ENCODE measurements around the gene ODAD3. TPM values are rescaled to one million over a fixed set of nuclear protein-coding genes. Genes with fewer than 3 reads are reported as not detected.

Gene ODAD3
- total RNA-seq, 1 donor from 2014 or later: 0.15 TPM

GRCh38 chr19:11404588-11405222 is 30.2 kb downstream of the ODAD3 start:
- Mint-ChIP-seq H3K36me3 (ENCODE audit: low read depth) (peaks cover 2% of the 10 kb centered on the region), H3K27me3 (ENCODE audit: low read depth) (no peaks in the 10 kb centered on the region), H3K27ac (ENCODE audit: unreplicated experiment) (no peak overlapping the region), H3K9me3 (ENCODE audit: low read depth) (no peaks in the 10 kb centered on the region), H3K4me1 (ENCODE audit: low read depth) (no peaks in the 10 kb centered on the region), H3K4me3 (ENCODE audit: unreplicated experiment) (no peak overlapping the region)
- TF ChIP-seq, protein P1, sequence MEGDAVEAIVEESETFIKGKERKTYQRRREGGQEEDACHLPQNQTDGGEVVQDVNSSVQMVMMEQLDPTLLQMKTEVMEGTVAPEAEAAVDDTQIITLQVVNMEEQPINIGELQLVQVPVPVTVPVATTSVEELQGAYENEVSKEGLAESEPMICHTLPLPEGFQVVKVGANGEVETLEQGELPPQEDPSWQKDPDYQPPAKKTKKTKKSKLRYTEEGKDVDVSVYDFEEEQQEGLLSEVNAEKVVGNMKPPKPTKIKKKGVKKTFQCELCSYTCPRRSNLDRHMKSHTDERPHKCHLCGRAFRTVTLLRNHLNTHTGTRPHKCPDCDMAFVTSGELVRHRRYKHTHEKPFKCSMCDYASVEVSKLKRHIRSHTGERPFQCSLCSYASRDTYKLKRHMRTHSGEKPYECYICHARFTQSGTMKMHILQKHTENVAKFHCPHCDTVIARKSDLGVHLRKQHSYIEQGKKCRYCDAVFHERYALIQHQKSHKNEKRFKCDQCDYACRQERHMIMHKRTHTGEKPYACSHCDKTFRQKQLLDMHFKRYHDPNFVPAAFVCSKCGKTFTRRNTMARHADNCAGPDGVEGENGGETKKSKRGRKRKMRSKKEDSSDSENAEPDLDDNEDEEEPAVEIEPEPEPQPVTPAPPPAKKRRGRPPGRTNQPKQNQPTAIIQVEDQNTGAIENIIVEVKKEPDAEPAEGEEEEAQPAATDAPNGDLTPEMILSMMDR (IDR thresholded peaks at IDR 0.05): no peak
- no peak for DNase-seq (ENCODE audit: low spot score)

- DNase-seq (ENCODE audit: low spot score): no peak
- H3K9me3 Mint-ChIP-seq (ENCODE audit: low read depth): no peaks in the 10 kb centered on the region
- H3K27ac Mint-ChIP-seq (ENCODE audit: unreplicated experiment): no peak overlapping the region
- no peak overlapping the region for H3K4me3 Mint-ChIP-seq (ENCODE audit: unreplicated experiment)
- H3K4me1 Mint-ChIP-seq (ENCODE audit: low read depth): no peaks in the 10 kb centered on the region
- TF ChIP-seq, protein P1 (IDR thresholded peaks at IDR 0.05): no peak
- peaks cover 2% of the 10 kb centered on the region for H3K36me3 Mint-ChIP-seq (ENCODE audit: low read depth)
- no peaks in the 10 kb centered on the region for H3K27me3 Mint-ChIP-seq (ENCODE audit: low read depth)
These were observed 32.9 kb downstream of the ODAD3 start for GRCh38 chr19:11401808-11402543.

GRCh38 chr19:11400798-11401197 is 34.1 kb downstream of the ODAD3 start:
- DNase-seq (ENCODE audit: low spot score): no peak
- H3K4me3 Mint-ChIP-seq (ENCODE audit: unreplicated experiment): no peak overlapping the region
- peaks cover 2% of the 10 kb centered on the region for H3K36me3 Mint-ChIP-seq (ENCODE audit: low read depth)
- H3K4me1 Mint-ChIP-seq (ENCODE audit: low read depth): no peaks in the 10 kb centered on the region
- H3K27ac Mint-ChIP-seq (ENCODE audit: unreplicated experiment): no peak overlapping the region
- H3K27me3 Mint-ChIP-seq (ENCODE audit: low read depth): no peaks in the 10 kb centered on the region
- TF ChIP-seq, protein P1 (IDR thresholded peaks at IDR 0.05): no peak
- no peaks in the 10 kb centered on the region for H3K9me3 Mint-ChIP-seq (ENCODE audit: low read depth)

GRCh38 chr19:11399667-11400066 is 35.3 kb downstream of the ODAD3 start:
- Mint-ChIP-seq H3K4me1 (ENCODE audit: low read depth) (no peaks in the 10 kb centered on the region), H3K4me3 (ENCODE audit: unreplicated experiment) (no peak overlapping the region), H3K36me3 (ENCODE audit: low read depth) (peaks cover 2% of the 10 kb centered on the region), H3K27me3 (ENCODE audit: low read depth) (peaks cover 5% of the 10 kb centered on the region), H3K27ac (ENCODE audit: unreplicated experiment) (no peak overlapping the region), H3K9me3 (ENCODE audit: low read depth) (no peaks in the 10 kb centered on the region)
- no peak for DNase-seq (ENCODE audit: low spot score)
- TF ChIP-seq, protein P1 (IDR thresholded peaks at IDR 0.05): no peak

- TF ChIP-seq, protein P1 (IDR thresholded peaks at IDR 0.05): no peak
- no peak for DNase-seq (ENCODE audit: low spot score)
- no peak overlapping the region for H3K4me3 Mint-ChIP-seq (ENCODE audit: unreplicated experiment)
- H3K27ac Mint-ChIP-seq (ENCODE audit: unreplicated experiment): no peak overlapping the region
- no peaks in the 10 kb centered on the region for H3K9me3 Mint-ChIP-seq (ENCODE audit: low read depth)
- H3K4me1 Mint-ChIP-seq (ENCODE audit: low read depth): no peaks in the 10 kb centered on the region
- H3K36me3 Mint-ChIP-seq (ENCODE audit: low read depth): peaks cover 2% of the 10 kb centered on the region
- H3K27me3 Mint-ChIP-seq (ENCODE audit: low read depth): peaks cover 12% of the 10 kb centered on the region
These were observed 37.8 kb downstream of the ODAD3 start for GRCh38 chr19:11397089-11397610.

Measured in chondrocyte (in vitro differentiated cells).